Spleen (tissue), 7 donors: ENCODE measurements around the gene CST9L.

Experiments
- POLR2A ChIP-seq, 3 donors: fragments of 450-650 bp; IDR thresholded peaks; one replicate each; pipeline ENCODE4 v1.5.1; 2017; ENCODE audit warnings: antibody characterized with exemption in 3 of 3, mild to moderate bottlenecking in 1 of 3
- POLR2AphosphoS5 ChIP-seq, 3 donors: sonication (generic); formaldehyde crosslinking; IDR thresholded peaks; one replicate each; pipeline ENCODE4 v1.5.1; 2017; ENCODE audit warnings: antibody characterized with exemption in 3 of 3
- TF ChIP-seq, protein P1 (sequence below), 11 experiments: fragments of 200-600 bp in 7 of 11; fragments of 450-650 bp in 4 of 11; sonication (generic) in 4 of 11; IDR thresholded peaks in 8 of 11; conservative IDR thresholded peaks in 3 of 11; 1 replicate in 7 of 11; 2 replicates in 4 of 11; pipeline versions ENCODE4 v1.4.0 to v1.8.0; 2016 to 2021; ENCODE audit warnings: antibody characterized with exemption in 11 of 11, inconsistent platforms in 4 of 11, mild to moderate bottlenecking in 1 of 11
- donor health status: DM: no; HTN: no; CAD: no; lungs with moderate emphysema.
- donor health status: DM: no; HTN: no; CAD: no.
- donor health status: DM: no; HTN: no; CAD: no.

- TF ChIP-seq, protein P1, sequence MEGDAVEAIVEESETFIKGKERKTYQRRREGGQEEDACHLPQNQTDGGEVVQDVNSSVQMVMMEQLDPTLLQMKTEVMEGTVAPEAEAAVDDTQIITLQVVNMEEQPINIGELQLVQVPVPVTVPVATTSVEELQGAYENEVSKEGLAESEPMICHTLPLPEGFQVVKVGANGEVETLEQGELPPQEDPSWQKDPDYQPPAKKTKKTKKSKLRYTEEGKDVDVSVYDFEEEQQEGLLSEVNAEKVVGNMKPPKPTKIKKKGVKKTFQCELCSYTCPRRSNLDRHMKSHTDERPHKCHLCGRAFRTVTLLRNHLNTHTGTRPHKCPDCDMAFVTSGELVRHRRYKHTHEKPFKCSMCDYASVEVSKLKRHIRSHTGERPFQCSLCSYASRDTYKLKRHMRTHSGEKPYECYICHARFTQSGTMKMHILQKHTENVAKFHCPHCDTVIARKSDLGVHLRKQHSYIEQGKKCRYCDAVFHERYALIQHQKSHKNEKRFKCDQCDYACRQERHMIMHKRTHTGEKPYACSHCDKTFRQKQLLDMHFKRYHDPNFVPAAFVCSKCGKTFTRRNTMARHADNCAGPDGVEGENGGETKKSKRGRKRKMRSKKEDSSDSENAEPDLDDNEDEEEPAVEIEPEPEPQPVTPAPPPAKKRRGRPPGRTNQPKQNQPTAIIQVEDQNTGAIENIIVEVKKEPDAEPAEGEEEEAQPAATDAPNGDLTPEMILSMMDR (IDR thresholded peaks at IDR 0.05 in 8 of 11, conservative IDR thresholded peaks at IDR 0.05 in 3 of 11) = no peak
- no peak for TF ChIP-seq POLR2AphosphoS5 (IDR thresholded peaks at IDR 0.05)
- no peak for TF ChIP-seq POLR2A (IDR thresholded peaks at IDR 0.05)
These were observed 3.4 kb downstream of the CST9L start for GRCh38 chr20:23564927-23565326.
